ENCODE results near the gene PRR12. TPM values are rescaled to one million over a fixed set of nuclear protein-coding genes. Genes with fewer than 3 reads are reported as not detected.

PRR12 gene
- total and polyA plus RNA-seq, 2 donors (not counting 3 experiments of a cell fraction or from before 2014, with no cell fraction given), result 1.9 to 37.0 TPM

GRCh38 chr19:49541914-49542313 is 49.1 kb upstream of the PRR12 start:
- BruUV-seq (replicated peaks), result no TSS peak
- TF ChIP-seq CTCF (IDR thresholded peaks at IDR 0.05; ENCODE audit: extremely low read depth in 1 of 2, insufficient read depth in 1 of 2, low read depth in 1 of 2, low read length in 2 of 2) (no peak), POLR2AphosphoS5 (IDR thresholded peaks at IDR 0.05; ENCODE audit: insufficient read depth, low read depth, low read length) (no peak), MYC (IDR thresholded peaks at IDR 0.05; ENCODE audit: low read depth, low read length) (no peak), JUN (IDR thresholded peaks at IDR 0.05; ENCODE audit: borderline replicate concordance, insufficient read depth, insufficient read length, low read depth) (no peak), POLR2A (IDR thresholded peaks at IDR 0.05; ENCODE audit: low read depth, low read length) (no peak), EZH2 (IDR thresholded peaks at IDR 0.05; ENCODE audit: borderline replicate concordance, low read depth, low read length, severe bottlenecking) (no peak), FOS (IDR thresholded peaks at IDR 0.05; ENCODE audit: borderline replicate concordance, insufficient read depth, low read length) (no peak), GATA2 (IDR thresholded peaks at IDR 0.05; ENCODE audit: insufficient read depth, insufficient read length, low read depth, low read length) (no peak), MAX (IDR thresholded peaks at IDR 0.05; ENCODE audit: insufficient read depth, insufficient read length) (no peak)
- dilution Hi-C loops (cut with MboI; ENCODE audit: extremely low pct_ligation_motif_present, low sequenced_read_pairs), result no loop called here
- Histone ChIP-seq H3K9me1 (replicated peaks; ENCODE audit: control insufficient read depth, extremely low read depth, insufficient read depth, low read length) (no peaks in the 10 kb centered on the region), H3K9me3 (replicated peaks; ENCODE audit: control insufficient read depth, insufficient read depth, low read length) (no peaks in the 10 kb centered on the region), H3K4me3 (replicated peaks in 1 of 3; ENCODE audit: insufficient read depth in 1 of 3, low read depth in 1 of 3, low read length in 3 of 3) (no peak overlapping the region), H3K27me3 (ENCODE audit: control insufficient read depth in 2 of 2, insufficient read depth in 2 of 2, low read length in 2 of 2) (no peaks in the 10 kb centered on the region), H3K79me2 (ENCODE audit: control insufficient read depth, insufficient read depth, low read length) (no peaks in the 10 kb centered on the region), H3K9ac (replicated peaks; ENCODE audit: extremely low read depth, insufficient read depth, low read length) (no peak overlapping the region), H3K4me1 (ENCODE audit: control insufficient read depth, extremely low read depth, insufficient read depth, low read length) (peaks cover 2% of the 10 kb centered on the region), H3K4me2 (ENCODE audit: insufficient read depth, low read length) (no peak overlapping the region), H4K20me1 (replicated peaks; ENCODE audit: control insufficient read depth, extremely low read depth, insufficient read depth, low read length) (no peaks in the 10 kb centered on the region), H3K36me3 (ENCODE audit: control insufficient read depth in 2 of 2, extremely low read depth in 1 of 2, insufficient read depth in 2 of 2, low read length in 2 of 2) (peaks cover 8 to 14% of the 10 kb centered on the region in 2 experiments), H3K27ac (ENCODE audit: insufficient read depth, low read depth, low read length) (no peak overlapping the region), H2AFZ (ENCODE audit: low read depth, low read length) (no peak overlapping the region)
- FAIRE-seq, result no peak
- ChIA-PET CTCF (interaction anchor here (1.8 kb wide), 1 partner anchor 28 kb away, joined by 6 read pairs; no protein-coding TSS in a partner anchor), POLR2A (no interaction called here)
- DNase-seq (ENCODE audit: low read depth, low spot score), result no peak
- intact Hi-C loops (cut with micrococcal nuclease), result no loop called here
